HEK293T (cell line): ENCODE data around the gene CMTM5.
"Not testable (repeated sequence)": the region's sequence is repeated elsewhere in the genome, so short reads cannot be mapped to it uniquely, and the experiment has no call there.

ENCODE experiments used
- CTCF ChIA-PET: fragments of 350-600 bp; formaldehyde crosslinking; extraction: SDS; loops from one replicate; lab custom pipeline; 2021; ENCODE audit warnings: antibody characterized with exemption, inconsistent platforms; lab: Yijun Ruan, JAX
- POLR2A ChIA-PET: fragments of 350-600 bp; formaldehyde crosslinking; extraction: SDS; loops from one replicate; lab custom pipeline; 2020; ENCODE audit warnings: antibody characterized with exemption, inconsistent platforms; lab: Yijun Ruan, JAX
- DNase-seq: peaks from one replicate; pipeline ENCODE4 v3.0.0; 2012; ENCODE audit warnings: mixed read lengths; ENCODE audit errors: extremely low spot score
- ARNT ChIP-seq: fragments of 450-650 bp; IDR thresholded peaks from 2 replicates; pipeline ENCODE4 v1.6.1; 2017; ENCODE audit warnings: mild to moderate bottlenecking
- BHLHE40 ChIP-seq: fragments of 450-650 bp; IDR thresholded peaks from 2 replicates; pipeline ENCODE4 v1.6.1; 2016; ENCODE audit warnings: mild to moderate bottlenecking, moderate library complexity, borderline replicate concordance
- CTBP1 ChIP-seq: fragments of 450-650 bp; IDR thresholded peaks from 2 replicates; pipeline ENCODE4 v1.6.1; 2016; ENCODE audit warnings: borderline replicate concordance
- ELF4 ChIP-seq: fragments of 450-650 bp; IDR thresholded peaks from 2 replicates; pipeline ENCODE4 v1.6.1; 2017; ENCODE audit warnings: antibody characterized with exemption
- FOXA1 ChIP-seq: fragments of 450-650 bp; IDR thresholded peaks from 2 replicates; pipeline ENCODE4 v1.6.1; 2016; ENCODE audit warnings: mild to moderate bottlenecking
- FOXK2 ChIP-seq: fragments of 450-650 bp; IDR thresholded peaks from 2 replicates; pipeline ENCODE4 v1.6.1; 2016; ENCODE audit warnings: mild to moderate bottlenecking
- FOXM1 ChIP-seq: fragments of 450-650 bp; IDR thresholded peaks from 2 replicates; pipeline ENCODE4 v1.6.1; 2017; ENCODE audit warnings: mild to moderate bottlenecking, borderline replicate concordance
- HDGF ChIP-seq: fragments of 450-650 bp; IDR thresholded peaks from 2 replicates; pipeline ENCODE4 v1.6.1; 2017; ENCODE audit warnings: antibody characterized with exemption, borderline replicate concordance
- L3MBTL2 ChIP-seq: fragments of 450-650 bp; conservative IDR thresholded peaks from 2 replicates; pipeline ENCODE4 v1.6.1; 2016; ENCODE audit warnings: mild to moderate bottlenecking
- LEF1 ChIP-seq: fragments of 450-650 bp; IDR thresholded peaks from 2 replicates; pipeline ENCODE4 v1.6.1; 2017; ENCODE audit warnings: mild to moderate bottlenecking, borderline replicate concordance
- NFRKB ChIP-seq: fragments of 450-650 bp; IDR thresholded peaks from 2 replicates; pipeline ENCODE4 v1.6.1; 2016; ENCODE audit warnings: mild to moderate bottlenecking, moderate library complexity
- PKNOX1 ChIP-seq: fragments of 450-650 bp; IDR thresholded peaks from 2 replicates; pipeline ENCODE4 v1.6.1; 2016
- SP1 ChIP-seq: fragments of 450-650 bp; IDR thresholded peaks from 2 replicates; pipeline ENCODE4 v1.6.1; 2017
- SUZ12 ChIP-seq: fragments of 450-650 bp; IDR thresholded peaks from 2 replicates; pipeline ENCODE4 v1.6.1; 2016; ENCODE audit warnings: mild to moderate bottlenecking
- TARDBP ChIP-seq: fragments of 450-650 bp; IDR thresholded peaks from 2 replicates; pipeline ENCODE4 v1.6.1; 2016
- ZNF384 ChIP-seq: fragments of 450-650 bp; IDR thresholded peaks from 2 replicates; pipeline ENCODE4 v1.6.1; 2016

The CMTM5 gene

GRCh38 chr14:23388996-23389395 lies 12.2 kb downstream of the CMTM5 start:
- no peak for TF ChIP-seq SP1
- TF ChIP-seq FOXM1: no peak
- TF ChIP-seq ARNT: no peak
- no peak for TF ChIP-seq TARDBP
- no peak for TF ChIP-seq BHLHE40
- CTCF ChIA-PET: interaction anchor here (1.7 kb wide), 1 partner anchor 9 kb away, joined by 6 read pairs; no protein-coding TSS in a partner anchor
- DNase-seq: no peak
- POLR2A ChIA-PET: no interaction called here

- POLR2A ChIA-PET: no interaction called here
Observed at GRCh38 chr14:23389396-23389795, 12.6 kb downstream of the CMTM5 start.

GRCh38 chr14:23389871-23390270 lies 13.0 kb downstream of the CMTM5 start:
- CTCF ChIA-PET: interaction anchor here (0.5 kb wide), 1 partner anchor 98 kb away, joined by 3 read pairs; no protein-coding TSS in a partner anchor
- DNase-seq, POLR2A ChIA-PET: not testable (repeated sequence)

More at GRCh38 chr14:23389396-23389795, 12.6 kb downstream of the CMTM5 start:
- no peak for TF ChIP-seq ELF4
- no peak for TF ChIP-seq SP1
- TF ChIP-seq SUZ12: no peak
- TF ChIP-seq PKNOX1: no peak
- TF ChIP-seq ZNF384: no peak
- TF ChIP-seq ARNT: no peak
- no peak for TF ChIP-seq FOXK2
- no peak for TF ChIP-seq TARDBP
- no peak for TF ChIP-seq LEF1
- TF ChIP-seq NFRKB: no peak
- TF ChIP-seq FOXM1: no peak
- TF ChIP-seq L3MBTL2: no peak
- no peak for TF ChIP-seq BHLHE40
- TF ChIP-seq HDGF: no peak
- no peak for TF ChIP-seq CTBP1
- no peak for TF ChIP-seq FOXA1
- no peak for DNase-seq
- CTCF ChIA-PET: interaction anchor here (0.5 kb wide), 1 partner anchor 99 kb away, joined by 3 read pairs; no protein-coding TSS in a partner anchor

- TF ChIP-seq NFRKB (no peak), ELF4 (no peak)
- DNase-seq: no peak
- ChIA-PET CTCF (interaction anchor here (3.9 kb wide), 1 partner anchor 13 kb away, joined by 20 read pairs; no protein-coding TSS in a partner anchor), POLR2A (no interaction called here)
Observed at GRCh38 chr14:23392613-23393012, 15.8 kb downstream of the CMTM5 start.

- CTCF ChIA-PET: no interaction called here
- POLR2A ChIA-PET: no interaction called here
- TF ChIP-seq SUZ12 (no peak), HDGF (no peak), TARDBP (no peak), FOXK2 (no peak), CTBP1 (no peak), BHLHE40 (no peak), ELF4 (no peak), ARNT (no peak), NFRKB (no peak), FOXA1 (no peak), LEF1 (no peak), PKNOX1 (no peak), ZNF384 (no peak), FOXM1 (no peak), SP1 (no peak), L3MBTL2 (no peak)
- DNase-seq: no peak
Observed at GRCh38 chr14:23396126-23396525, 19.3 kb downstream of the CMTM5 start.

GRCh38 chr14:23396781-23397407 lies 20.0 kb downstream of the CMTM5 start:
- TF ChIP-seq SP1 (no peak), HDGF (no peak), SUZ12 (no peak), LEF1 (no peak), ELF4 (no peak), FOXM1 (no peak), FOXA1 (no peak), ARNT (no peak), NFRKB (no peak), BHLHE40 (no peak), PKNOX1 (no peak), TARDBP (no peak), FOXK2 (no peak), L3MBTL2 (no peak), CTBP1 (no peak), ZNF384 (no peak)
- CTCF ChIA-PET: no interaction called here
- POLR2A ChIA-PET: no interaction called here
- DNase-seq: no peak
